Measurements from ENCODE around the gene MAPK11.
"Not testable (repeated sequence)": the region's sequence is repeated elsewhere in the genome, so short reads cannot be mapped to it uniquely, and the experiment has no call there.

Gene MAPK11

DNA sequence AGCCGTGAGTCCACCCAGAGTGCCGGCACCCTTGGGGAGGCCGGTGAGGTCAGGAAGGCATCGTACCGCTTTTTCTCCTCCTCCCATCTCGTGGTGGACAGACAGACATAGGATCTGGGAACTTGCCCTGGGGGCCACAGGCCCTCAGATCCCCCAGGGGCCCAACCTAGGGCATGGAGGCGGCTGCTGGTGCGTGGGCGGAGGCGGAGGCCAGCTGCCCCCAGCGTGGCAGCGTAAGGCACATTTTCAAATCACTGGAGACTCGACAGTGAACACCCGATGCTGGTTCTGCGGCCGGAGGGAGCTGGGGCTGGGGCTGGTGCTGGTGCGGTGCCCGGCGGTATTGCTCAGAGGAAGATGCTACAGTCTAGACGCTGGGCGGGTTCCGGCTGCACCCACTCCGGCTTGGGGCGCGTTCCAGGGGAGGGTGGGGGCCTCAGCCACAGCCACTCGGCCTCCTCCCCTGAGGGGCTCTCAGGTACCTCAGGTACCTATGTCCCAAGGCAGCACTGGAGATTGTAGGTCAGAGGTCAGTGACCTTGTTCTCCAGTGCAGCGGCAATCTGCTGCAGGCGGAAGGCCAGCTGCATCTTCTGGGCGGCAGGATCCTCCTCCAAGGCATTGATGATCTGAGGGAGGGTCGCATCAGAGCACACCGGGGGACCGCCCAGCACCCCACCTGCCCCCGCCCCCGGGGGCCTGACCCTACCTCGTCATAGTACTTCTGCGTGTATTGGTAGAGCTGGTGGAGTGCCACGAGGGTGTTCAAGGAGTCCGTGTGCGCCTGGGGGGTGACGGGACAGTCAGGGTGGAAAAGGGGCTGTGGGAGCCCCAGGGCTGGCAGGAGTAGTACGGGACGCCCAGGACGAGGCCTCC lies 5.2 kb upstream of the MAPK11 start:
- DNase-seq = no peak

- DNase-seq = no peak
These were observed 4.6 kb upstream of the MAPK11 start for GRCh38 chr22:50274771-50275170.

GRCh38 chr22:50274311-50274710 lies 4.1 kb upstream of the MAPK11 start:
- peak; percentile 38 for DNase-seq

DNA sequence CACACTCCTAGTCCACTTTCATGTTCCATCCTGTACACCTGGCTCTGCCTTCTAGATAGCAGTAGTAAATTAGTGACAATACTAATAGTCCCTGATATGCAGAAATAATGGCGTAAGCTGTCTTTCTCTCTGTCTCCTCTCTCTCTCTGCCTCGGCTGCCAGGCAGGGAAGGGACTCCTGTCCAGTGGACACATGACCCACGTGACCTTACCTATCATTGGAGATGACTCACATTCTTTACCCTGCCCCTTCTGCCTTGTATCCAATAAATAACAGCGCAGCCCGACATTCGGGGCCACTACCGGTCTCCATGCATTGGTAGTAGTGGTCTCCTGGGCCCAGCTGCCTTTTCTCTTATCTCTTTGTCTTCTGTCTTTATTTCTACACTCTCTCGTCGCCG lies 3.6 kb upstream of the MAPK11 start:
- not testable (repeated sequence) for DNase-seq

GRCh38 chr22:50273352-50273751 lies 3.2 kb upstream of the MAPK11 start:
- DNase-seq = not testable (repeated sequence)

GRCh38 chr22:50272044-50272802 lies 2.0 kb upstream of the MAPK11 start:
- no peak for DNase-seq

- peak; percentile 46 for DNase-seq
These were observed 1.4 kb upstream of the MAPK11 start for GRCh38 chr22:50271519-50271970.

DNA sequence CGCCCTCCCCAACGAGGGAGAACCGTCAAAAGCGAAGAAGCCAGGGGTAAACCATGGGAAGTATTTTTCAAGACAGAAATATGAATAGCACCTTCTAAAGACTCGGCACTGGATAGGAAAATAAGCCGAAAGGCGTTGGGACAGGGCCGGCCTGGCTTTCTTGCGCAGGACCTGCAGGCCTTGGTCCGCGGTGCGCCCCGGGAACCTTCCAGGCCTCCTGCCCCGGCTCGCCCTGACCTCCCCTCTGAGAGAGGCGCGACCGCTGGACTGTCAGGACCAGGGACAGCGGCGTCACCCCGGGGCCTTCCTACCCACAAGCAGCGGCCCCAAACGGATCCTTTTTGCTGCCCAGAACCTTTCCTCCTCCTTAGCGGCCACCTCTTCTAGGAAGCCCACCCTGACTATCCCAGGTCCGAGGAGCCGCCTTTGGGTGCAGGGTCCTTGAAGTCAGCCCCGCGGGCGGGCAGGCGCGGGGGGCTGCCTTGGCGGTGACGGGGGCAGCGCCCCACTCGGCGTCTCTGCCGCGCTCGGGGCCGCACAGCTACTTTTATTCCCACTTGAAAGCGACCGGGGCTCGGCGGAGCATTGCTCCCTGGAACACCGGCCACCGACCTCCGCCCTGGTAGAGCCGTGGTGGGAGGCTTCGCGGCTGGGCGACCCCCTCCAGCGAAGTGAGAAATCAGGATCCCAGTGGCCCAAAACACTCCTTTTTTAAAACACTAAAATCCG lies 650 bp upstream of the MAPK11 start:
- DNase-seq = peak; percentile 18

GRCh38 chr22:50269573-50269969 lies 609 bp downstream of the MAPK11 start:
- no peak for DNase-seq

- peak; percentile 22 for DNase-seq
These were observed 1.5 kb downstream of the MAPK11 start for GRCh38 chr22:50268655-50269113.

- DNase-seq = peak; percentile 29
These were observed 2.4 kb downstream of the MAPK11 start for GRCh38 chr22:50267591-50268390.

GRCh38 chr22:50266994-50267393 lies 3.2 kb downstream of the MAPK11 start:
- no peak for DNase-seq

- no peak for DNase-seq
These were observed 5.1 kb downstream of the MAPK11 start for GRCh38 chr22:50264946-50265669.

DNA sequence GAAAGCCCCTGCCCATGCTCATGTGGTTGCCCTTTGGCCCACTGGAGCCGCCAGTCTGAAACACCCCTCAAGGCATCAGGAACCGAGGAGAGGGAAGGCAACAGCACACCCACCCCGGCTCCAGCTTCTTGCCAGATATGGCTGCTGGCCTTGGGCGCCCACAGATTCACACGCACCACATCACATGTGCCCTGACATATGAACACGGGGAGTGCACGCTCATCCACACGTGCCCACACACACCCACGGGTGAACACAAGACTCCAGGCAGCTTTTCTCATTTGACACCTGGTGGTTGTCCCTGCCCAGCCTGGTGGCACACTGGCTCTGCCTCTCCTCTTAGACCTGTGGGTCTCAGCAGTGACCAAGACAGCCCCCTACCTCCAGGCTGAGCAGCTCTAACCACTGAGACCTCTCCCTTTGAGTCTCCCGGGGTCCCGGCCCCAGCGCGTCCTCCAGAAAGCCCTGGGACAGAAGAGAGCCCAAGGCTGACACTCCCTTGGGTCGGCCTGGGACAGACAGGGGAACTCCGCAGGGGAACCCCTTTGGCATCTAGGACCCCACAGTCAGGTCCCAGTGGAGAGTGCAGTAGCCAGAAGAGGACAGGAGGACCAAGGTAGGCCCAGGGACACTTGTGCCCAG lies 6.0 kb downstream of the MAPK11 start:
- DNase-seq = no peak

GRCh38 chr22:50262973-50263617 lies 7.1 kb downstream of the MAPK11 start:
- no peak for DNase-seq

GRCh38 chr22:50262460-50262911 lies 7.7 kb downstream of the MAPK11 start:
- no peak for DNase-seq

DNA sequence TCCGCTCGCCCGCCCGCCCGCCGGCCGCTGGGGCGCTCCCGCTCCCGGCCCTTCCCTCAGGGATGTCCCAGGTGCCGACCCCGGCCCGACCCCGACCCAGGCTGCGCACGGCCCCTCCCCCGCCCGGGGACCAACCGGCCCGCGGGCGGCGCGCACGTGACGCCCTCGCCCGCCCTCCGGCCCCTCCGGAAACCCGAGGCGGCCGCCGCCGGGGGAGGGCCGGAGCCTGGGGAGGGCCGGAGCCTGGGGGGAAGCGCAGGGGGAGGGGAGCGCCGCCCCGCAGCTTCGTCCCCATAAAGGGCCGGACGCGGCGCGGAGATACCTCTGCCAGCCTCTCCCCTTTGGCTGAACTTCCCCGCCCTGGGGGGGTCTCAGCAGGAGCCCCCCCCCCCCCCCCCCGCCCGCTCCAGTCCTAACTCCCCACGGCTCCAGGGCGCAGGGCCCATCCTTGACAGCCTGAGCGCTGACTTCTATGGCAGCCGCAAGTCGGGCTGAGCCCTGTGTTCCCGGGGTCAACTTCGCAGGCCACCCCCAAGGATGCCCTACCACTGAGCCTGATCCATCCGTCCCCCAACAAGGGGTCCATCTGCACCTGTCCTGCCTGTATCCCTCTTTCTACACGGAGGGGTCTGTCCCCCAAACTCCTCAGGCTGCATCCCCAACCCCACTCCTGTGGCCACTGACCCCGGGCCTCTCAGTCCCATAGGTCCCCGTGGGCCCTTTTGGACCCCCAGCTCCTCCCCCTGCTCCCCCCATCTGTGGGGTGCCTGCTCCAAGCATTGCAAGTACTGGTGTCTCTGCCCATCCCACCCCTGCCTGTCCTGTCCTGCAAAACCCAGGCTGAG lies 8.3 kb downstream of the MAPK11 start, which contains the start of gene MAPK12:
Gene MAPK12, minus strand, starts transcription at position 69 of the 845 bp plus-strand sequence. CDS start 174 bp downstream, outside the sequence.
- no peak for DNase-seq

DNA sequence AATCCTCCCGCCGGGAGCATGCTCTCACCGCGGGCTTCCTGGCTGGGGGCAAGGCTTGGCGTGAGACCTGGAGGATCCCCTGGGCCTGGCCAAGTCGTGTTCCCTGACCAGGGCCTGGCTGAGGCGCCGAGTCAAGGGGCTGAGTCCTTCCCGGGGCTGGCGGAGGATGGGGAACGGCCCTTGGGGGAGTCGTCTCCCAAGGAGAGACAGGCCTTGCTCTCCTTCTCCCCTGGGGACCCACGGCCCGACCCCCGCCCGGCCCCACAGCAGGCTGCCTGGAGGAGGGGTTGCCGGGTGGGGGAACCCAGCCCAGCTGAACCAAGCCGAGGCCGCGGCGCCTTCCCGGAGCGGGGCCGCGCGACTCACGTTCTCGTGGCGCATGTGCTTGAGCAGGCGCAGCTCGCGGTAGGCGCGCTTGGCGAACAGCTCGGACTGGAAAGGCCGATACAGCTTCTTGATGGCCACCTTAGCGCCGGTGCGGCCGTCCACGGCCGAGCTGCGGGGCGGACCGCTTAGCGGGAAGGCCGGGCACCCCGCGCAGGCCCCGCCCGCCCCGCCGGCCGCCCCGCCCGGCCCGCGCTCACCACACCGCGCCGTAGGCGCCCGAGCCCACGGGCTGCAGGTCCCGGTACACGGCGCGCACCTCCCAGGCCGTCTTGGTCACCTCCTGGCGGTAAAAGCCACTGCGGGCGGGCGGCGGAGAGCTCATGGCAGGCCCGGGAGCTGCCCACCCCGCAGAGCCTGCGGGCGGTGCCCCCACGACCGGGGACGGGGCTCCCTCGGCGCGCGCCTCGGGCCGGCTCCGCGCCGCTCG lies 9.2 kb downstream of the MAPK11 start:
- peak; percentile 28 for DNase-seq
